ENCODE measurements around the gene PRKAG3.
"Not testable (repeated sequence)": the region's sequence is repeated elsewhere in the genome, so short reads cannot be mapped to it uniquely, and the experiment has no call there.

The PRKAG3 gene

DNA sequence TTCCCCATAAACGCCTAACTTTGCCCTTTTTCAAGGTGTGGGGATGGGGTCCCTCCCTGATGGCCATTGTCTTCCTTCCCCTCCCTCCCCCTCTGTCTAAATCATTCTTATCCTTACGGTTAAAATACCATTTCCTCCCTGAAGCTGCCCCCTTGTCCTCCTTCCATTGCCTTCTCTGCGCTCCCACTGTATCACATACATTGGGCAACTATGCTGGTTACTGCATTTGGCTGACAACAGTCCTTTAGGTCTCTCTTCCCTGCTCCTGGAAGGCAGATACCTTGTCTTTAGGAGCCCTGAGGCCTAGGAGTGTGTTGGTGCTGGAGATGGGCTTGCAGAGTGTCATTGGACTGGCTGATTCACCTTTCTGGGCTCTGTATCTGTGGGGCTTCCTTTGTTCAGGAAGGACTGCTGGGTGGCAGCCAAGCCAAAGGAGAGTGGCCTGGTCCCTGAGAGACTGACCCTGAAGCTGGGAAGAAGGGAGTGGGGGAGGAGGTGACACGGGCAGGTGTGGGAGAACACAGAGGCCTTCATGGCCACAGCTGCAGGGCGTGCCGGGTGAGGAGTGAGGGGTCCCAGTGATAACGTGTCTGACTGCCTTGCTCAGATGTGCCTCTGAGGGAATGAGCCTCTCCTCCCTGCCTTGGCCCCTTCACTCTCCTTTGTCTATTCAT is 30.2 kb upstream of the PRKAG3 start:
- peak; percentile 4 for DNase-seq

DNA sequence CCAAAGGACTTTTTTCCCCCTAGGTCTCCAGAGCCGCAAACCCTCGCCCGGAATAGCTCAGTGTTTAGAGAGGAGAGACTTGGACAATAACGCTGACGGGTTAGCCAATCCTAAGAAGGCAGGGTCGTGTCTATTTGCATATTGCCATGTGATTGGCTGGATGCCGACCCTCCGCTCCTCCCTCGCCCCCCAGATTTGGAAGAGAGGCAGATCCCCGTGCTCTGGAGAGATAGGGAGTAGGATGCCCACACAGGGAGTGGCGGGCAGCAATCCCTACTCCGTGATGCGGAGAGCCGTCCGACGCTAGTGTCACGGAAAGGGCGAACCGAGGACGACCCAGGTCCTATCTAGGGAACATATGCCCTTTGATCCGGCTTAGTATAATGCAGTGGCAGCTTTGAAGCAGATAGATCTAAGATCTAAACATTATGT is 29.4 kb upstream of the PRKAG3 start:
- DNase-seq, result peak; percentile 43

DNA sequence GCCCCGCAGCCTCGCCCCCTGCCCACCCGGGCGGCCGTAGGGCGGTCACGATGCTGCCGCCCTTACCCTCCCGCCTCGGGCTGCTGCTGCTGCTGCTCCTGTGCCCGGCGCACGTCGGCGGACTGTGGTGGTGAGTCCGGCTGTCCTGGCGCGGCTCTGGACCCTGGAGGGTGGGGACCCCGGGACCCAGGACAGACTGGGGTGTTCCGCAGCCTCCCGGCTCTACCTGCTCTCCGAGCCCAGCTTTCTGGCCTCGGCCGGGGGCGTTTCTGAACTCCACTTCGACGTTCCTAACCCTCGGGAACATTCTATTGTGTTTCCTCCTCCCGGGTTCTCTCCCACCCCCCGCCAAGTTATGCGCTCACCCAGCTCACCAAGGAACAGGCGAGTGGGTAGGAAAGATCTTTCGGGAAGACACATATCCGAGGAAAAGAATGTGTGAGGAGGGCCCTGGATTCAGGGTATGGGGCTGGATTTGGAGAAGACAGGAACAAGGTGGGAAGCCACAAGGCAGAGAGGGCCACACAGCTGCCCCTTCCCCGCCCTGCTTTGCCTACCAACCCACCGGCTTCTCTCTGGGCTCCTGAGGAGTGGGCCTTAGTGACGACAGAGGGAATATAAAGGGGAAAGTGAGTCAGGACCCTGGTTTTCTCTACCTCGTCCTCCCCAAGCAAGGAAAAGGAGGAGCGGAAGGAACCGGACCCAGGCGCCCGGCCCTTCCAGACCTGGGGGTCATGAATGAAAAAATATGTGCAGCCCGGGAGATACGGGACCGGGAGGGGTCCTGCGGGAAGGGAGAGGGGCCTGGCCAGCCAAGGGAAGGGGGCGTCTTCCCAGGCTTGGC is 28.6 kb upstream of the PRKAG3 start:
- no peak for DNase-seq

DNA sequence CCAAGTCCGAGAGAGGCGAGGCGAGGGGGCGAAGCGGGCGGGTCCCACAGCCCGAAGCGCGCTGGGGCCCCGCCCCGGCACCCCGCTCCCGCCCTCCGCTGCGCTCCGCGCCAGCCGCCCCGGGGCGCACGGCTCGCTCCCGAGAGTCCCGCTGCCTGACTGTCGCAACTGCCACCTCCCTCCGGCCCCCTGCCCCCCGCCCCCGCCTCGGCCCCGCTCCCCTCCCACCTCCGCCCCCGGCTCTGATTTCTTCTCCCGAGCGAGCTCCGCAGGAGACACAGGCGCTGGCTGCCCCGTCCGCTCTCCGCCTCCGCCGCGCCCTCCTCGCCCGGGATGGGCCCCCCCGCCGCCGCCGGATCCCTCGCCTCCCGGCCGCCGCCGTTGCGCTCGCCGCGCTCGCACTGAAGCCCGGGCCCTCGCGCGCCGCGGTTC is 28.0 kb upstream of the PRKAG3 start, which contains the start of gene WNT6:
Gene WNT6, plus strand, starts transcription at position 250 of the 432 bp plus-strand sequence. CDS start 233 bp downstream, outside the sequence.
- no peak for DNase-seq

DNA sequence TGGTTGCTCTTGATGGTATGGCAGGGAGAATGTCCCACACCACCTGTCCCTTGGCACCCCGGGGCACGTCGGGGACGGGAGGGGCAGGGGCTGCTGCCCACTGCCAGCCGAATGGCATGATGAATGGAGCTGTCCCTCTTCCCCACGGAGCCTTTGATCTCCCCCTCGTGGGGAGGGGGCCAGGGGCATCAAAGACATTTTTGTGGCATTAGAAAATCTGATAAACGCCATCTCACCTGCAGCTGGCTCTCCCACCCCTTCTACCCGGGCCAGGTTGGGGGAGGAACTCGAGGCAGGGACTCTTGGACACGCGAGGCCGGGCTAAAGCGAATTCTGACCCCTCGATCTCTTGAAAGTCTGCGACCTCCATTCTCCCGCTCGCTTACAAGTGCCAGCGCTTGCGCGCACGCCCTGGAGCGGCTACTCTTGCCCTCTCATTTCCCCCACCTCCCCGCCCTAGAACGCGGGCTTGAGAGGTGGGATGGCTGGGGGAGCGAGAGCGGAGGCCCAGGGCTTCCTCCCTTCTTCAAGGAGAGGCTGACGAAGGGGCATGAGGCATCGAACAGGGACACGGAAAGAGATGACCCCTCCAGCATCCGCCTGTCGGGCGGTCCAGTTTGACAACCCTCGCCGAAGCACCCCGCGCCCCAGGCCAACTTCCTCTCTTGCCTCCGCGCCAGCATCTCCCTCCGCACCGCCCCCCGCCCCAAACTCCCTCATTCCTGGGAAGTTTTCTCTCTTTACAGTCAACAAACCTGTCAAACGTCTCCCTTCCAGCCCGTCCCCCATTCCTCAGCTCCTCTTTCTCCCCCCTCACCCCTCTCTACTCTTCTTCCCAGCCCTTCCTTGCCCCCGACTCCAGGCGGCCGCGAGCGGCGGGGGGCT is 27.3 kb upstream of the PRKAG3 start:
- no peak for DNase-seq

DNA sequence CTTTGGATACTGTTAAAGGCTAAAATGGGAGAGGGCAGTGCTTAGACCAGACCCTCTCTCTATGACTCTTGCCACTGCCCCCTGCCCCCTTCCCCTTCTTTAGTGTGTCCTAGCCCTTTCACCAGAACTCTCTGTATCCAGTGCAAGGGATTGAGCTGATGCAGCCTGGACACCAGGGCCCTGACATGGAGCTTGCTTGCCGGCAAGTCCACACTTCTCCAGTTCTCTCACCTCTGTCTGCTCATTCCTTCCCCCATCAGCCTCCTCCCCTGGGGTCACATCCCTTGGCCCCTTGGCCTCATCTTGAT is 26.5 kb upstream of the PRKAG3 start:
- DNase-seq, result no peak

DNA sequence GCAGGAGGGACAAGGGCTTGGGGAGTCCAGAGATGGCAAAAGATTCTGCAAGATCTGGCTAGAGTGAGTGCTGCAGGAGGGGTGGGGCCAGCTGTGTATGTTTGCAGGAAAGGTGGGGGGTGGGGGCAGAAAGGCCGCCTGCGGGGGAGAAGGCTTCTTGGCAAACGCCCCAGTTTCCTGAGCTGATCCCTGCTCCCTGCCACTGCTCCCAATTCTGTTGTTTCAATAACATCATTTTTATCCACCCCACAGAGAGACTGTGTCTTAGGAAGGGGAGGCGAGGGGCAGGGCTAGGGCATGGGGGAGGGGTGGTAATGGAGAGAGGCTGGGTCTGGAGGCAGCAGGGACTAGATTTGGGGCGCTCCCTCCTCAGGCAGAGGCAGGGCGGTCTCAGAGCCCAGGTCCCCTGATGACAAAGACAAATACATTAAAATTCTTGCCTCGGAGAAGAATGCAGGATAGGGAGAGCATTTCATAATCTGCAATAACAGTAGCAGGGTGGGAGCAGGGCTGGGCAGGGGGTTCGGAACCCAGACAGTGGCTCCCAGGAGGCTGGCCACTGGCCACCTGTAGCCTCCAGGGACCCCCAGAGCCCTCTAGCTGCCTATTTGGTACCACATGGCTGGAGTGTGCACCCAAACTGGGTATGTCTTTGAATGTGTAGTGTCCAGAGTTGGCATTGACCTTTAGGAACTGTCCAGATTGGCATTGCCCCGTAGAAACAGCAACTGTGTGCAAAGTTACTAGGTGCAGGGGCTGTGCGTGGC is 26.0 kb upstream of the PRKAG3 start:
- no peak for DNase-seq

DNA sequence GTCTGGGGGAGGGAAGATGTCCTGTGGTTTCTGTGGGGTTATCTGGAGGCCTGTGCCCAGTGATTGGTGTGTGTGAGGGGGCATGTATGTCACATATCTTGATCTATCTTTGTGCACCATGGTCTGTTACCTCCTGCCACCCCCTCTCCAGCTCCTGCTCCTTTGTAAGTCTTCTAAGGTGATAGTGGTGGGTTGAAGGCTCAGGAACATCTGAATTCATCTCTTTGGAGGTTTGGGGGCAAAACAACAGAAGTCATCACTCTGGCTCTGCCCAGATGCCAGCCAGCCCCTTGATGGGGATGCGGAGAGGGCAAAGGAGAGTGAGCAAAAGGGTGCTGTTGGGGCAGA is 25.3 kb upstream of the PRKAG3 start:
- no peak for DNase-seq

DNA sequence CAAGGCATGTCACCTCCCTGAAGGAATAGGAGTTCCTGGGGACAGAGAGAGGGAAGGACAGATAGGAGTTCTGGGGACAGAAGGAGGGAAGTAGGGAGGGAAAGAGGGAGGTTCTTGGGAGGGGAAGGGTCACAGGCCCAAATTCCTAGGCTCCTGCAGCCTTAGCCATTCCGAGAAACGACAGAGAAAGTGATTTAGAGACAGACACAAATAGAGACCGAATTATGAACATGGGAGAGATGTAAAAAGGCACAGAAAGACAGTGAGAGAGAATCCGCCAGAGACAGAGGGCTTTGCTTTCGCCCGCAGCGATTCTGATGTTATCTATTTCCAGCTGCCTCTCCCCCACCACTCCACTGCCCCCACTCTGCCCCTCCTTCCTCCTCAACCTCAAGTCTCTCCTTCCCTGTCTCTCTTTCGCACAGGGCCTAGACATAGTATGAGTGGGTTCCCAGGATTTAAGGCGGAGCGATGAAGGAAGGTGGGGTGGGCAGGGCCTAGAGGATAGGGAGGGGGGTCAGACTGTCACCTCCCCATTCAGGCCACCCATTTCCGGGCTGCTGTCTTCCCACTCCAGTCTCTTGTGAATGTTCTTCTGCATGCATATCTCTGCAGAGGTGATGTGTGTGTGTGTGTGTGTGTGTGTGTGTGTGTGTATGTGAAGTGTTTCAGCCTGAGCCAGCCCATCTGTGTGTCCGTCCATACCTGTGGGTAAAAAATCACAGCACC is 24.7 kb upstream of the PRKAG3 start:
- DNase-seq, result no peak

DNA sequence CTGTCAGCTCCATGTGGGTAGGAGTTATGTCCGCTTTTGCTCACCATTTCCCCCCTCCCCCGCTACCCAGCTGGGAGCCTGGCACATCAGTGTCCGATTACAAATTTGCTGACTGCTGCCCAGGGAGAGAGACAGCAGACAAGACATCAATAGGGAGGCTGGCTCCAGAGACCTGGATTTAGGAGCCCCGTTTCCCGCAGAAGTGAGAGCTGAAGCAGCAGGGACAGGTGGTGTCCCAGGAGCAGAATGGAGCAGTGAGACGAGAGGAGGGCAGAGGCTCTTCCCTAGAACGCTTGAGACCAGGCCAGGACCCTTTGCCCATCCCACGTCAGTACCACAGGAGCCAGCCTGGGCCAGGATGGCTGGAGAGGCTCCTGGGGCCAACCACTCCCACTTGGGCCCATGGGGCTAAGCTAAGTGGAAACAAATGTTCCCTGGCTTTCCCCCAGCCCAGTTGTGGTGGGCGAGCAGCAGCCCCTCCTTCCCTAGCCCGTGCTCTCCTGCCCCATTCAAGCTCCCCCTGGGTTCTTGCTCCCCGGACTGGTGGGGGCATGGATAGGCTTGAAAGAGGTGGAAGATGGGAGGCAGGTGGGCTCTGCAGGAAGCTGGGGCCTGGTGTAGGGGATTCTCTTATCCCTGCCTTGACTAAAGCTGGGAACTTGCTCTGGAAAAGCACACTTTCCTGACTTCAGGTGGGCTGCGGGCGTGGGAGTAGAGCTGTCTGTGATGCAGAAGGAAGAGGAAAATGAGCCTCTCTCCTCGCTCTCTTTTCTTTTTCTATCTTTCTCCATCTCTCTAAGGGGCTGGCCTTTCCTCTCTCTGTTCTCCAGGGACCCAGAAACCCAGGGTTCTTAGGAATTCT is 23.9 kb upstream of the PRKAG3 start:
- no peak for DNase-seq

DNA sequence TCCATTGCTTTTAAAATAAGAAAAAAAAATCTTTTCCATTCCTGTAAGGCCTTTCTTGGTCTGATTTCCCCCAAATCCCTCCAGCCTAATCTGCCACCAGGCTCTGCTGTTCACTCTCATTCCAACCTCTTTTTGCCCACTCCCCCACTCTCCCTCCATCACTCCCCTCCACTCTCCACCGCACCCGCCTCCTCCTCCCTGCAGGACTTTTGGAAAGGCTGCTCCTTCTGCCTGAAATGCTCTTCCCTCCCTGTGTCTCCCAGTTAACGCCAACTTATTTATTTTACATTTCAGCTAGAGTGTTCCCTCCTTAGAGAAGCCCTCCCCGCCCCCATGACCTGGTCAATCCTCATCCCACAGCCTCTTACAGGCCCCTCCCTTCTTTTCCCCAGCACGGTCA is 23.3 kb upstream of the PRKAG3 start:
- no peak for DNase-seq

DNA sequence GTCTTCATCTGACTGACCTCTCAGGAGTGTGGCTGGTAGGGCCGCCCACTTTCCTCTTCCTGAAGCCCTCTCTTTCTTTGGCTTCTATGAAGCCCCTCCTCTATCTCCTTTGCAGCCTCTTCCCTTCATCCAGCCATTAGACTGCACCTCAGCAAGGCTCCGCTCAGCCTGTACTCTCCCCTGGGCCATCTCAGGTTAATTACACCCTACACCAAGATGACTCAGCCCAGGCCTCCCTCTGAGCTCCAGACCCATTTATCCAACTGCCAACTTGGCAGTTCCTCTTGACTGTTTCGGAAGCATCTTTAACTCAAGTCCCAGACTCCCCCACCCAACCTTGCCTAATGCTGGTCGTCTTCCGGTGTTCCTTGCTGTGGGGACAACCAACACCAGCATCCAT is 22.2 kb upstream of the PRKAG3 start:
- peak; percentile 92 for DNase-seq

DNA sequence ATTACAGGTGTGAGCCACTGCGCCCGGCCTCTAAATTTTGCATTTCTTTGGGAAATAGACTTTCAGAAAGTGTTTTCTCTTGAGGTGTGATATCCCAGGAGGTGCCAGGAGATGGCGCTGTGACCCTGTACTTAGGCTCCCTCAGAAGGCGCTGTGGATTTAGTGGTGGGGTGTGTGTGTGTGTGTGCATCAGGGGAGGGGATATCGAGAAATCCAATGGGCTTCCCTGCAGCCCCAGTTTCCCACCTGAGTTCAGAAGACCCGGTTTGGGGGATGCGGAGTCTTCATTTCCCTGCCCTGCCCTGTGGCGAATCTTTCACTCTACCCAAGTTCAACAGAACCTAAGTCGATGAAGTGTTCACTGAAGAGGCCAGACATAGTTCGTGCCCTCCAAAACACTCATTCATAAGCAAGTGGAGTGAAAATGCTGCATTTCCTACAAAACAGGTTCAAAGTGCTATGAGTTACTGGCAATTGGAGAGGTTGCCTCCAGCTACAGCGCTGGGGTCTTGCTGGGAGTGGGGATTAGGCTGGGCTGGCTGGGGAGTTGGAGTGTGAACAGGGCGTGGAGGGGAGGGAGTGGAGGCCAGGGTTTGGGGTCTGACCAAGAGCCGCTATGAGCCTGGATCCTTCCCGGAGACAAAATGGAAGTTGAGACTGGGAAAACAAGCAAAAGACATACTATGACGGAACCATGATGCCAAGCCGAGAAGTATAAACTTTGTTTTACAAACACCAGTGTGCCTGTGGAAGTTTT is 21.5 kb upstream of the PRKAG3 start:
- peak; percentile 51 for DNase-seq

DNA sequence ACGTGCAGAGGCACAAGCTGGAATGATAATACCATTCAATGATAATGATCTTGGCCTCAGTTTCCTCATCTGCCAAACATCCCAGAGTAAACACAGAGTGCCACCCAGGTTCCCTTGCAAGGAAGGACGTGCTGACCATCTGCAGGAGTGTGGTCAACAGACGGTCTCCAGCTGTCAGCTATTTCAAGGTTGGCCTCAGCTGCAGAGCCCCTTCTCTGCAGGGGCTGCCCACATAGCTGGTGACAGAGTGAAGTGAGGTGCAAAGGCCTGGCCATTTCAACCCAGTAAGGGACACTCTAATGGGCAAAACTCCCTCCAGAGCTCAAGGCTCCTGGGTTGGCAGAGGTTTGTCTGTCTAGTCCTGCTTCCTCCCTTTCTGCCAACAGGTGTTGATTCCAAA is 19.7 kb upstream of the PRKAG3 start:
- no peak for DNase-seq

DNA sequence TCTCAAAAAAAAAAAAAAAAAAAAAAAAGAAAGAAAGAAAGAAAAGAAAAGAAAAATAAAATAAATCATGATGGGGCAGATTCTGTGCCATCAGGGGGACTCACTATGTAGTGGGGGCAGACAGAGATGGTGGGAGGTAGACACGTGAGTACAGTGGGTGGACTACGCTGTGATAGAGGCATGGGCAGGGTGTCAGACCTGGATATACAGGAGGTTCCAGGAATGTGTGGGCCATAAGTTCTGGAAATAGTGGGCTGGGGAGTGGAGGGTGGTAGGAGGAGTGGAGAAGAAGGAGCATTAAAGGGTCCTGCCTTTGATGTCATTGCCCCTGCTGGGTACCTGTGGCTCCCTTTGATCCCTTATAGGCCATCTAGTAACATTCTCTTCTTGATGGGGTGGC is 19.2 kb upstream of the PRKAG3 start:
- no peak for DNase-seq

DNA sequence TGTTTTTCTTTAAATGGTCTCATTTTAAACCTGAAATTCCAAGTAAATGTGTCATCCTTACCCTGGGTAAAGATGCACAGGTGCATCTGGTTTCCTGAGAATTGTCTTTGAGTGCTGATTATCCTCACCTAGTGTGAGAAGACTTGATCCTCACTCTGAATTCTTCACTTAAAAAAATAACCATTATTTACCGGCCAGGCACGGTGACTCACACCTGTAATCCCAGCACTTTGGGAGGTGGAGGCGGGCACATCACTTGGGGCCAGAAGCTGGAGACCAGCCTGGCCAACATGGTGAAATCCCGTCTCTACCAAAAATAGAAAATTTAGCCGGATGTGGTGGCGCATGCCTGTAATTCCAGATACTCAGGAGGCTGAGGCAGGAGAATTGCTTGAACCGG is 18.1 kb upstream of the PRKAG3 start:
- DNase-seq, result no peak

DNA sequence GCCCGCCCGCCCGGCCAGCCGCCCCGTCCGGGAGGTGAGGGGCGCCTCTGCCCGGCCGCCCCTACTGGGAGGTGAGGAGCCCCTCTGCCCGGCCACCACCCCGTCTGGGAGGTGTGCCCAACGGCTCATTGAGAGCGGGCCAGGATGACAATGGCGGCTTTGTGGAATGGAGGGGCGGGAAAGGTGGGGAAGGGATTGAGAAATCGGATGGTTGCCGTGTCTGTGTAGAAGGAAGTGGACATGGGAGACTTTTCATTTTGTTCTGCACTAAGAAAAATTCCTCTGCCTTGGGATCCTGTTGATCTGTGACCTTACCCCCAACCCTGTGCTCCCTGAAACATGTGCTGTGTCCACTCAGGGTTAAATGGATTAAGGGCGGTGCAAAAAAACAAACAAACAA is 15.4 kb upstream of the PRKAG3 start:
- not testable (repeated sequence) for DNase-seq

DNA sequence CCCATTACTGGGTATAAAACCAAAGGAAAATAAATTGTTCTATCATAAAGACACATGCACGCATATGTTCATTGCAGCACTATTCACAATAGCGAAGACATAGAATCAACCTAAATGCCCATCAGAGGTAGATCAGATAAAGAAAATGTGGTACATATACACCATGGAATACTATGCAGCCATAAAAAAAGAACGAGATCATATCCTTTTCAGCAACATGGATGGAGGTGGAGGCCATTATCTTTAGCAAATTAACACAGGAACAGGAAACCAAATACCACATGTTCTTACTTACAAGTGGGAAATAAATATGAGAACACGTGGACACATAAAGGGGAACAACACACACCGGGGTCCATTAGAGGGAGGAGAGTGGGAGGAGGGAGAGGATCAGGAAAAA is 12.7 kb upstream of the PRKAG3 start:
- not testable (repeated sequence) for DNase-seq

DNA sequence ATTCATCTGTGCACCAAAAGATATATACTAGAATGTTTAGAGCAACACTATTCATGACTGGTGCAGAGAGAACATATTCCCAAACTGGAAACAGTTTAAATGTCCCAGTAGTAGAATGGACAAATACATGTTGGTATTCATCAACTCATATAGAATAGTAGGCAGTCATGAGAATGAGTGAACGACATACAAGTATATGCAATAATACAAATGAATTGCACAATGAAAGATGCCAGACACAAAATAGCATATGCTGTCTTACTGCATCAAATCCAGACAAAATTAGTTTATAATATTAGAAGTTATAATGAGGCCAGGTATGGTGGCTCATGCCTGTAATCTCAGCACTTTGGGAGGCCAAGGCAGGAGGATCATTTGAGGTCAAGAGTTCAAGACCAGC is 8.3 kb upstream of the PRKAG3 start:
- no peak for DNase-seq

DNA sequence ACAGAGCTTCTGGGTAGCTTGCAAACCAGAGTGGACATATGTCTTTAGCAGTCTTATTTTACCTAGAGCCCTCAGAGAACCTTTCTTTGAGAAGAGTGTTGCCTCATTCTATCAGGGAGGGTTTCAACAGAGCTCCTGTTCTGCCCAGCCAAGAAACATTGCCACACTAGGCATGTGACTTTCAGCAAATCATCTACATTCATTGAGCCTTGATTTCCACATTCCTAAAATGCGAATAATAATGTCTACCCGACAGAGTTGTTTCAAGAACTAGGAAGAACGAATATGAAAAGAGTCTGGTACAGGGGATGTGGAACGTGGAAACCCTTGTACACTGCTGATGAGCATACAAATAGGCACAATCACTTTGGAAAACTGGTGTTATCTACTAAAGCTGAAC is 7.8 kb upstream of the PRKAG3 start:
- DNase-seq, result peak; percentile 51
